ENCODE results near the gene TEX12.

The TEX12 gene

DNA sequence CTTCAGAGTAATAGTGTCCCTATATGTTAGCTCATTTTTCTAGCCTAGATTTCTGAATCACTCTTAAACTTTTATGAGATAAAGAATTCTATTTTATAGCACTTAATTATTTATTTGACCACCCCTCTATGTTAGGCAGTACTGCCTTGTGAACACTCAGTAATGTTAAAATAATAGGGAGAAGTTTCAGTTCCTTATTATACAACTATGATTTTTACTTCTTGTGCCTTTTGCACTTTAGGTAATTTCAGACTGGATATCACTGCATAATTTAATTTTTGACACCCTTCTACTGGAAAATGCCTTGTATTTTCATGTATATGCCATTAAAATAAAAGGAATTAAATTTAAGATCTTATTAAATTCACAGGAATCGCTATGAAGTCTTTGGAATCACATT is 11.3 kb downstream of the TEX12 start:
- TF ChIP-seq, protein P1, sequence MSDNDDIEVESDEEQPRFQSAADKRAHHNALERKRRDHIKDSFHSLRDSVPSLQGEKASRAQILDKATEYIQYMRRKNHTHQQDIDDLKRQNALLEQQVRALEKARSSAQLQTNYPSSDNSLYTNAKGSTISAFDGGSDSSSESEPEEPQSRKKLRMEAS (IDR thresholded peaks at IDR 0.05), result no peak

DNA sequence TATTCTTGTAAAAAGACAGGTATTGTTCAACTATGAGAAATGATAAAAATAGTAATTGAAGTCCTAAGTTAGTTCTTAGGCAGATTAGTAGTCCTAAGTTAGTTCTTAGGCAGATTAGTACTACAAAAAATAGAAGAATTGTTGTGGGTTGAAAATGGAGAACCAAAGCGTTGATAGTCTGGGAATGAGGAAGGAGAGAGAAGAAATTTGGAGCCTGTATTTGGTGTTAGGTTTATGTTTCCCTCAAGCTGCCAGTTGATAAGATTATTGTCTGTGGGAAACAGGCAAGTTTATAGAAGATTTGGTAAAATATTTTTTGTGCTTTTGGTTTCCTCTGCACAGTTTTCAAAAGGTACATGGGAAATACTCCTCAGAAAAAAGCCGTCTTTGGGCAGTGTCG is 11.8 kb downstream of the TEX12 start:
- TF ChIP-seq, protein P2, sequence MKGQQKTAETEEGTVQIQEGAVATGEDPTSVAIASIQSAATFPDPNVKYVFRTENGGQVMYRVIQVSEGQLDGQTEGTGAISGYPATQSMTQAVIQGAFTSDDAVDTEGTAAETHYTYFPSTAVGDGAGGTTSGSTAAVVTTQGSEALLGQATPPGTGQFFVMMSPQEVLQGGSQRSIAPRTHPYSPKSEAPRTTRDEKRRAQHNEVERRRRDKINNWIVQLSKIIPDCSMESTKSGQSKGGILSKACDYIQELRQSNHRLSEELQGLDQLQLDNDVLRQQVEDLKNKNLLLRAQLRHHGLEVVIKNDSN (IDR thresholded peaks at IDR 0.05), result no peak
- TF ChIP-seq TEAD4 (IDR thresholded peaks at IDR 0.05), result no peak
- no peak for TF ChIP-seq CEBPB (IDR thresholded peaks at IDR 0.05)
- no peak for TF ChIP-seq TAF1 (IDR thresholded peaks at IDR 0.05; ENCODE audit: low read depth)

DNA sequence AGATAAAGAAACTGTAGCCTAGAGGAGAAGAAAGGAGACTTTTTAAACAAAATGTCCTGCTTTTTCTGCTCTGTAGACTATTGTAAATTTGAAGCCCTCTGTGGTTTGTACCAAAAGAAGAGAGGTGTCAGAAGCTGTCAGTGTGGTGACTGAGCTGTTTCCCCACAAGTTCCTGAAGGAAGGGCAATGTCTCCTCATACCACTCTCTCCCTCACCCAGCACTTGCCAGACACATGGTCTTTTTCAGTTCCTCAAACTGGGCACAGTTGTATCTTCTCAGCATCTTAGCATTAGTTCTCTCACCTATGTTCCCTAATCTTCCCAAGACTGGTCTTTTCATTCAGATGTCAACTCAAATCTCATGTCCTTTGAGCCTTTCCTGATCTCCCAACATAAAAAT is 12.4 kb downstream of the TEX12 start:
- TF ChIP-seq CREB1 (IDR thresholded peaks at IDR 0.05; ENCODE audit: low read depth), result no peak
- TF ChIP-seq NFIC (IDR thresholded peaks at IDR 0.05), result no peak
- no peak for TF ChIP-seq EGR1 (IDR thresholded peaks at IDR 0.05)
- TF ChIP-seq CEBPB (IDR thresholded peaks at IDR 0.05), result no peak
- TF ChIP-seq, protein P3, sequence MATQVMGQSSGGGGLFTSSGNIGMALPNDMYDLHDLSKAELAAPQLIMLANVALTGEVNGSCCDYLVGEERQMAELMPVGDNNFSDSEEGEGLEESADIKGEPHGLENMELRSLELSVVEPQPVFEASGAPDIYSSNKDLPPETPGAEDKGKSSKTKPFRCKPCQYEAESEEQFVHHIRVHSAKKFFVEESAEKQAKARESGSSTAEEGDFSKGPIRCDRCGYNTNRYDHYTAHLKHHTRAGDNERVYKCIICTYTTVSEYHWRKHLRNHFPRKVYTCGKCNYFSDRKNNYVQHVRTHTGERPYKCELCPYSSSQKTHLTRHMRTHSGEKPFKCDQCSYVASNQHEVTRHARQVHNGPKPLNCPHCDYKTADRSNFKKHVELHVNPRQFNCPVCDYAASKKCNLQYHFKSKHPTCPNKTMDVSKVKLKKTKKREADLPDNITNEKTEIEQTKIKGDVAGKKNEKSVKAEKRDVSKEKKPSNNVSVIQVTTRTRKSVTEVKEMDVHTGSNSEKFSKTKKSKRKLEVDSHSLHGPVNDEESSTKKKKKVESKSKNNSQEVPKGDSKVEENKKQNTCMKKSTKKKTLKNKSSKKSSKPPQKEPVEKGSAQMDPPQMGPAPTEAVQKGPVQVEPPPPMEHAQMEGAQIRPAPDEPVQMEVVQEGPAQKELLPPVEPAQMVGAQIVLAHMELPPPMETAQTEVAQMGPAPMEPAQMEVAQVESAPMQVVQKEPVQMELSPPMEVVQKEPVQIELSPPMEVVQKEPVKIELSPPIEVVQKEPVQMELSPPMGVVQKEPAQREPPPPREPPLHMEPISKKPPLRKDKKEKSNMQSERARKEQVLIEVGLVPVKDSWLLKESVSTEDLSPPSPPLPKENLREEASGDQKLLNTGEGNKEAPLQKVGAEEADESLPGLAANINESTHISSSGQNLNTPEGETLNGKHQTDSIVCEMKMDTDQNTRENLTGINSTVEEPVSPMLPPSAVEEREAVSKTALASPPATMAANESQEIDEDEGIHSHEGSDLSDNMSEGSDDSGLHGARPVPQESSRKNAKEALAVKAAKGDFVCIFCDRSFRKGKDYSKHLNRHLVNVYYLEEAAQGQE (IDR thresholded peaks at IDR 0.05; ENCODE audit: low read depth), result no peak
- TF ChIP-seq RAD21 (IDR thresholded peaks at IDR 0.05; ENCODE audit: low read depth), result no peak
- TF ChIP-seq TCF12 (IDR thresholded peaks at IDR 0.05; ENCODE audit: low read depth), result no peak
- TF ChIP-seq, protein P2 (IDR thresholded peaks at IDR 0.05), result no peak
- TF ChIP-seq, protein P1 (IDR thresholded peaks at IDR 0.05), result no peak
- TF ChIP-seq EP300 (IDR thresholded peaks at IDR 0.05; ENCODE audit: borderline replicate concordance), result no peak

DNA sequence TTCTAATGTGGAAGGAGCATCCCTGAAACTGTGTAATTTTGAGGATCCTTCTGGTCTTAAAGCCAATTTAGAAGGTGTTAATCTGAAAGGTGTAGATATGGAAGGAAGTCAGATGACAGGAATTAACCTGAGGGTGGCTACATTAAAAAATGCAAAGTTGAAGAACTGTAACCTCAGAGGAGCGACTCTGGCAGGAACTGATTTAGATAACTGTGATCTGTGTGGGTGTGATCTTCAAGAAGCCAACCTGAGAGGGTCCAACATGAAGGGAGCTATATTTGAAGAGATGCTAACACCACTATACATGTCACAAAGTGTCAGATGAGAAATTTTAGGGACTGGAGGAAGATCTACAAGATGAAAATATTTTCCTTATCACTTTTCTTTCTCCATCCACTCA is 15.7 kb downstream of the TEX12 start:
- TF ChIP-seq EP300 (IDR thresholded peaks at IDR 0.05; ENCODE audit: borderline replicate concordance), result no peak
- TF ChIP-seq, protein P3 (IDR thresholded peaks at IDR 0.05; ENCODE audit: low read depth), result no peak
- no peak for TF ChIP-seq TEAD4 (IDR thresholded peaks at IDR 0.05)
- no peak for TF ChIP-seq EGR1 (IDR thresholded peaks at IDR 0.05)
- no peak for TF ChIP-seq CREB1 (IDR thresholded peaks at IDR 0.05; ENCODE audit: low read depth)
- no peak for TF ChIP-seq CEBPB (IDR thresholded peaks at IDR 0.05)
- TF ChIP-seq TCF12 (IDR thresholded peaks at IDR 0.05; ENCODE audit: low read depth), result no peak
- TF ChIP-seq, protein P1 (IDR thresholded peaks at IDR 0.05), result no peak
- TF ChIP-seq TAF1 (IDR thresholded peaks at IDR 0.05; ENCODE audit: low read depth), result no peak
- no peak for TF ChIP-seq FOXM1 (IDR thresholded peaks at IDR 0.05; ENCODE audit: borderline replicate concordance, low read depth)
- TF ChIP-seq ZBTB7A (IDR thresholded peaks at IDR 0.05; ENCODE audit: low read depth), result no peak
- no peak for TF ChIP-seq YY1 (IDR thresholded peaks at IDR 0.05; ENCODE audit: low read depth)
- TF ChIP-seq, protein P2 (IDR thresholded peaks at IDR 0.05), result no peak

DNA sequence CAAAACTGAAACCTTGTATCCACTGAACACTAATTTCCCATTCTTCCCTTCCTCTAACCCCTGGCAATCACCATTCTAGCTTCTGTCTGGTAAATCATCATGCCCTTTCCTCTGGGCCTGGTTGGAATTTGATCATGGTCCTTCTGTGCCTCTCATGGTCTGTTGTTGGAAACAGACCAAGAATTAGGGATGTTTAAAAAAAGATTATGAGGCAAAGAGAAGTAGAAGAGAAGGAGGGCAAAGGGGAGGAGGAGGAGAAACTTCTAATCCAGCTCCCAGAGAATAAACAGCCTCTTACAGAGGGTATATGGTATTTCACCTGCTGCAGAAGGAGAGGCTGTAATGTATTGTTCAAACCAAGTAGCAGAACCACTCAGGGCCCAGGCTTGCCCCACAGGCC is 18.7 kb downstream of the TEX12 start:
- TF ChIP-seq ZBTB7A (IDR thresholded peaks at IDR 0.05; ENCODE audit: low read depth) (no peak), CEBPB (IDR thresholded peaks at IDR 0.05) (no peak), YY1 (IDR thresholded peaks at IDR 0.05; ENCODE audit: low read depth) (no peak), RAD21 (IDR thresholded peaks at IDR 0.05; ENCODE audit: low read depth) (no peak), TEAD4 (IDR thresholded peaks at IDR 0.05) (no peak), EGR1 (IDR thresholded peaks at IDR 0.05) (no peak), NFIC (IDR thresholded peaks at IDR 0.05) (no peak), EP300 (IDR thresholded peaks at IDR 0.05; ENCODE audit: borderline replicate concordance) (no peak), CREB1 (IDR thresholded peaks at IDR 0.05; ENCODE audit: low read depth) (no peak), FOXM1 (IDR thresholded peaks at IDR 0.05; ENCODE audit: borderline replicate concordance, low read depth) (no peak), TCF12 (IDR thresholded peaks at IDR 0.05; ENCODE audit: low read depth) (no peak), TAF1 (IDR thresholded peaks at IDR 0.05; ENCODE audit: low read depth) (no peak)
- TF ChIP-seq, protein P3 (IDR thresholded peaks at IDR 0.05; ENCODE audit: low read depth), result no peak
- TF ChIP-seq, protein P1 (IDR thresholded peaks at IDR 0.05), result no peak
- TF ChIP-seq, protein P2 (IDR thresholded peaks at IDR 0.05), result no peak
